ENCODE results near the gene CDC14A. TPM values are rescaled to one million over a fixed set of nuclear protein-coding genes. Genes with fewer than 3 reads are reported as not detected.

Gene CDC14A
- total RNA-seq, 1 experiment from 2014 or later = 11.1 TPM

DNA sequence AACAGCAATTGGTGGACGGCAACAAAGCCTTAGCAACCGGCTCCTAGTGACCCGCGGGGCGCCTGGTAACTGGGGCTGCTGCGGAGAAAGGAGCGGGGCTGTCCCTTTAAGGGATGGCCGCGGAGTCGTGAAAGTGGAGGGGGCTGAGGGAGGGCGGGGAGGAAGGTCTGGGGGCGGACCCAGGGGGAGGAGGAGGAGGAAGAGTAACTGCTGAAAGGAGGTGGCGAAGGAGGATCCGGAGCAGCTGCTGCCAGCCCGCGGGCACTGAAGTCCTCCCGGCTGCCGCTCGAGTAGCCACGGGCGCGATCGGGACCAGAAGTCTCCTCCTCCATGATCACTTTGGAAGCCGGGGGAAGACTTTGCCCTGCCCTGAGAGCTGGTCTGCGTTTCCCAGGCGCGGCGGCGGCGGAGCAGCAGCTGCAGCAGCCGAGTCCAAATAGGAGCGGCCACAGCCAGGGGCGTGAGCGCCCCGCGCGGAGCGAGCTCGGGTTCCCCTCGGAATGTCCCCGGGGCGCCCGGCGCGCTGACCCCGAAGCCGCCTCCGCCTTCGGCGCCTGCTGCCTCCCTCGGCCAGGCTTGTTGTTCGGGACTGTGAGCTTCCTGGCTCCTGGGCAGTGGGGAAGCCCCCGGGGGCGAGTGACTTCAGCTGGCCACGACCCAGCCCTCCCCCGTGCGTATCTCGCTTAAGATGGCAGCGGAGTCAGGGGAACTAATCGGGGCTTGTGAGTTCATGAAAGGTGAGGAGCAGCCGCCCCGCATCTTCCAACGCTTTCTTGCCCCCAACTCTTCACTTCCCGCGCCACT, at the start of gene CDC14A (continued):
- TF ChIP-seq ATF6 (CRISPR knock-in tag; IDR thresholded peaks at IDR 0.05) = no peak
- TF ChIP-seq, protein P1, sequence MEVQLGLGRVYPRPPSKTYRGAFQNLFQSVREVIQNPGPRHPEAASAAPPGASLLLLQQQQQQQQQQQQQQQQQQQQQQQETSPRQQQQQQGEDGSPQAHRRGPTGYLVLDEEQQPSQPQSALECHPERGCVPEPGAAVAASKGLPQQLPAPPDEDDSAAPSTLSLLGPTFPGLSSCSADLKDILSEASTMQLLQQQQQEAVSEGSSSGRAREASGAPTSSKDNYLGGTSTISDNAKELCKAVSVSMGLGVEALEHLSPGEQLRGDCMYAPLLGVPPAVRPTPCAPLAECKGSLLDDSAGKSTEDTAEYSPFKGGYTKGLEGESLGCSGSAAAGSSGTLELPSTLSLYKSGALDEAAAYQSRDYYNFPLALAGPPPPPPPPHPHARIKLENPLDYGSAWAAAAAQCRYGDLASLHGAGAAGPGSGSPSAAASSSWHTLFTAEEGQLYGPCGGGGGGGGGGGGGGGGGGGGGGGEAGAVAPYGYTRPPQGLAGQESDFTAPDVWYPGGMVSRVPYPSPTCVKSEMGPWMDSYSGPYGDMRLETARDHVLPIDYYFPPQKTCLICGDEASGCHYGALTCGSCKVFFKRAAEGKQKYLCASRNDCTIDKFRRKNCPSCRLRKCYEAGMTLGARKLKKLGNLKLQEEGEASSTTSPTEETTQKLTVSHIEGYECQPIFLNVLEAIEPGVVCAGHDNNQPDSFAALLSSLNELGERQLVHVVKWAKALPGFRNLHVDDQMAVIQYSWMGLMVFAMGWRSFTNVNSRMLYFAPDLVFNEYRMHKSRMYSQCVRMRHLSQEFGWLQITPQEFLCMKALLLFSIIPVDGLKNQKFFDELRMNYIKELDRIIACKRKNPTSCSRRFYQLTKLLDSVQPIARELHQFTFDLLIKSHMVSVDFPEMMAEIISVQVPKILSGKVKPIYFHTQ (CRISPR knock-in tag; IDR thresholded peaks at IDR 0.05) = 0 out of 2 replicates have a peak, but pooled peaks have one; percentile 40
- no peak for TF ChIP-seq ZBTB43 (CRISPR knock-in tag; IDR thresholded peaks at IDR 0.05)
- TF ChIP-seq MYBL2 (CRISPR knock-in tag; IDR thresholded peaks at IDR 0.05) = no peak; the same call in 1 of the 2 replicates
- TF ChIP-seq FOXJ3 (CRISPR knock-in tag; IDR thresholded peaks at IDR 0.05; ENCODE audit: borderline replicate concordance) = no peak
- no peak for TF ChIP-seq SMAD4 (CRISPR knock-in tag; IDR thresholded peaks at IDR 0.05)
- 0 out of 2 replicates have a peak, but pooled peaks have one; percentile 24 for TF ChIP-seq JUN (CRISPR knock-in tag; IDR thresholded peaks at IDR 0.05)
- TF ChIP-seq, protein P2, sequence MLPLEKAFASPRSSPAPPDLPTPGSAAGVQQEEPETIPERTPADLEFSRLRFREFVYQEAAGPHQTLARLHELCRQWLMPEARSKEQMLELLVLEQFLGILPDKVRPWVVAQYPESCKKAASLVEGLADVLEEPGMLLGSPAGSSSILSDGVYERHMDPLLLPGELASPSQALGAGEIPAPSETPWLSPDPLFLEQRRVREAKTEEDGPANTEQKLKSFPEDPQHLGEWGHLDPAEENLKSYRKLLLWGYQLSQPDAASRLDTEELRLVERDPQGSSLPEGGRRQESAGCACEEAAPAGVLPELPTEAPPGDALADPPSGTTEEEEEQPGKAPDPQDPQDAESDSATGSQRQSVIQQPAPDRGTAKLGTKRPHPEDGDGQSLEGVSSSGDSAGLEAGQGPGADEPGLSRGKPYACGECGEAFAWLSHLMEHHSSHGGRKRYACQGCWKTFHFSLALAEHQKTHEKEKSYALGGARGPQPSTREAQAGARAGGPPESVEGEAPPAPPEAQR (CRISPR knock-in tag; IDR thresholded peaks at IDR 0.05) = no peak
- no peak for TF ChIP-seq RORB (CRISPR knock-in tag; IDR thresholded peaks at IDR 0.05)
- TF ChIP-seq, protein P3, sequence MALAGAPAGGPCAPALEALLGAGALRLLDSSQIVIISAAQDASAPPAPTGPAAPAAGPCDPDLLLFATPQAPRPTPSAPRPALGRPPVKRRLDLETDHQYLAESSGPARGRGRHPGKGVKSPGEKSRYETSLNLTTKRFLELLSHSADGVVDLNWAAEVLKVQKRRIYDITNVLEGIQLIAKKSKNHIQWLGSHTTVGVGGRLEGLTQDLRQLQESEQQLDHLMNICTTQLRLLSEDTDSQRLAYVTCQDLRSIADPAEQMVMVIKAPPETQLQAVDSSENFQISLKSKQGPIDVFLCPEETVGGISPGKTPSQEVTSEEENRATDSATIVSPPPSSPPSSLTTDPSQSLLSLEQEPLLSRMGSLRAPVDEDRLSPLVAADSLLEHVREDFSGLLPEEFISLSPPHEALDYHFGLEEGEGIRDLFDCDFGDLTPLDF (CRISPR knock-in tag; IDR thresholded peaks at IDR 0.05) = peak; percentile 11; the same call in 1 of the 2 replicates
- TF ChIP-seq RELA (CRISPR knock-in tag; IDR thresholded peaks at IDR 0.05; ENCODE audit: borderline replicate concordance) = no peak
- no peak for TF ChIP-seq ZNF671 (CRISPR knock-in tag; IDR thresholded peaks at IDR 0.05)
- no peak for TF ChIP-seq GABPB1 (CRISPR knock-in tag; IDR thresholded peaks at IDR 0.05)
- no peak for TF ChIP-seq CREM (CRISPR knock-in tag; IDR thresholded peaks at IDR 0.05)
- TF ChIP-seq AFF4 (CRISPR knock-in tag; IDR thresholded peaks at IDR 0.05; ENCODE audit: borderline replicate concordance) = no peak
- TF ChIP-seq HMGA2 (CRISPR knock-in tag; IDR thresholded peaks at IDR 0.05) = no peak
- no peak for TF ChIP-seq ZNF138 (CRISPR knock-in tag; conservative IDR thresholded peaks at IDR 0.05)
- no peak for TF ChIP-seq TP53 (CRISPR knock-in tag; IDR thresholded peaks at IDR 0.05)
- no peak for TF ChIP-seq OVOL2 (CRISPR knock-in tag; IDR thresholded peaks at IDR 0.05; ENCODE audit: borderline replicate concordance)
- TF ChIP-seq GRHL2 (CRISPR knock-in tag; IDR thresholded peaks at IDR 0.05; ENCODE audit: insufficient replicate concordance, severe bottlenecking) = no peak
- TF ChIP-seq ARID4B (CRISPR knock-in tag; IDR thresholded peaks at IDR 0.05; ENCODE audit: borderline replicate concordance) = peak; percentile 18; the same call in 1 of the 2 replicates
